ENCODE measurements around the gene SMIM45.

Gene SMIM45

DNA sequence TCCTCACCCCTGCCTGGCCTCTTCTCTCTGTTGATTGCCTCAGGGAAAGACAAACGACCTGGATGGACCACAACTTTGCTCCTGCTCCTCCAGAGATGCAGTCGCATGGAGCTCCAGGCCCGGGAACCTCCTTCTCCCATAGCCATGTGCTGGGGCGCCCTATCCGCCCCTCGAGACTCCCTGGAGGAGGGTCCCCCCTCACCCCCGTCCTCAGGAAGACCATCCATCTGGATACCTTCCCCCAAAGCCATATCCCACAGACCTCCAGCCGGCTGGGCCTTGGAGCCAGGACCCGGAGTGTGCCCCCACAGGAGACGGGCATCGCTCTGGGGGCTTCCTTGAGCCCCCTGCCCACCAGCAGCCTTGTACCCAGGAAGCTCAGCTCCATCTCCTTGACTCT is 19.5 kb downstream of the SMIM45 start:
- DNase-seq = no peak

- DNase-seq = no peak
Measured at GRCh38 chr22:41974691-41975290, 22.8 kb downstream of the SMIM45 start.

- DNase-seq = no peak
Measured at GRCh38 chr22:41975299-41976069, 23.5 kb downstream of the SMIM45 start.

GRCh38 chr22:41976070-41976901 is 24.3 kb downstream of the SMIM45 start:
- DNase-seq = peak; percentile 57 to 63

DNA sequence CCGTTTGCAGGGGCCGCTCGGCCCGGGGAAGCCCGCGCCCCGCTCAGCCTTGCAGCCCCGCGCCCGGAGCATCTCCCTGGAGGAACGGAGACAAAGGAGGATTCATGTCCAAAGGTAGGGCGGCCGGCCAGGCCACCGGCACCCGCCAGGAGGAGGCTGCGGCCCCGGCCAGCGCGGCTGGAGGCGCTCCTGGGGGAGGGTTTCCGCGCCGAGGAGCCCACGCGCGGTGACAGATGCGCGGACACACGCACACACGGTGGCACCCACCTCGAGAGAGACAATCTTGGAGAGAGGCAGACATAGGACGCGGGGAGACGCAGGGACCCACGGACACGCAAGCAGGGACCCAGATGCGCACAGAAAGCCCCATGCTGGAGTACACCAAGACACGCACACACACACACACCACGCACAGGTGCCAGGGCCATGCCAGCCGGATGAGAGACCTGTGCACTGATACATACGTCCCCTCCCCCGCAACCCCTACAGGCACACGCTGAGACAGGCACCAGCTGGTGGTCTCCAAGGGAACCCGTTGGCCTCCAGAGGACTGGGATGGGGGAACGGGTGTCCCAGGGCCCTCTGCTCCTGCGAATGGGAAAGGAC is 25.1 kb downstream of the SMIM45 start:
- peak in 1 of 2 donors; percentile 12 for DNase-seq

DNA sequence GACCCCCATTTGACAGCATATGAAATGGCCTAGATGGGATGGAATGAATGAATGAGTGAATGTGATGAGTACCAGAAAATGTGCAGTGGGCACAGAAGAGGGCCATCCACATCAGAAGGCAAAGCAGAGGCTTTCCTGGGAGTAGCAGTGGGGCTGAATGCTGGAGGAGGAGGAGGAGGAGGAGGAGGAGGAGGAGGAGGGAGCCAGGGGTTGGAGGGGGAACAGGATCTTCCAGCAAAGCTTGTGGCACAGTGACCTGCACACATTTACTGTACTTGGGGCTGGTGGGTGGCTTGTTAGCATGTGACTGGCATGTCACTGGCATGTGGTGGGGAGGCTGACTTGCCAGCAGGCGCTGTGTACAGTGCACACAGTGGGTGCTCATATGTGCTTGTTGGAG is 26.8 kb downstream of the SMIM45 start:
- DNase-seq = no peak

DNA sequence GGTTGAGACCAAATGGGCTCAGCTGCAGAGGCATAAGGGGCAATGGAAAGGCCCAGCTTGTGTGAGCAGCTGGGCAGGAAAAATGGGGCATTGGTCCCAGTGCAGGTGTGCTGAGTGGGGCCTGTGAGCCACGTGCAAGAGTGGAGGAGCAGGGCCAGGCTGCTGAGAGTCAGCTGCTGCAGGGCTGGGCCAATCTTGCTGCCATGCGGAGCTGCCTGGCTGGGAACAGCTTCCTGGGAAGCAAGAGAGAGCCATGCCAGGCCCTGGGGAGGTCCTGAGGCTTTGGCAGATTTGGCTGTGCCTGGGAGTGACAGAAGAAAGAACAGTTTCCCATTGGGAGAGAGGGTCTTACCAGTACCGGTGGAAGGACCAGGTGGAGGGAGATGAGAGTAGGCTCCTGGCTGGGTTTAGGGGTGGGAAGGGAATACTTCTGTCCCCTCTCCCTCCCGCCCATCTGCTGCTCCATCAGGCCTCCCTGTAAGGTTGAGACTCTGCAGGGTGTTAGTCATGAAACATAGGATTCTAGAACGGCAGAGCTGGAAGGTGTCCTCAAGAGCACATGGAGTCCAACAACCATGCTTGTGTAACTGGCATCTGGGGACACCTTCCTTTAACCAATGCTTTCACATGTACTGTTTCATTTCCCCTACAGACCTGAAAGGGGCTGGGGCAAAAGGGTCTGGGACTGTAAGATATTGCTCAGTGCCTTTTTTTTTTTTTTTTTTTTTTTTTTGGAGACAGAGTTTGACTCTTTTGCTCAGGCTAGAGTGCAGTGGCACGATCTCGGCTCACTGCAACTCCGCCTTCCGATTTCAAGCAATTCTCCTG is 27.7 kb downstream of the SMIM45 start:
- DNase-seq = no peak

- no peak for DNase-seq
Measured at GRCh38 chr22:41982865-41983264, 30.9 kb downstream of the SMIM45 start.

- no peak for DNase-seq
Measured at GRCh38 chr22:41983513-41984405, 31.8 kb downstream of the SMIM45 start.

DNA sequence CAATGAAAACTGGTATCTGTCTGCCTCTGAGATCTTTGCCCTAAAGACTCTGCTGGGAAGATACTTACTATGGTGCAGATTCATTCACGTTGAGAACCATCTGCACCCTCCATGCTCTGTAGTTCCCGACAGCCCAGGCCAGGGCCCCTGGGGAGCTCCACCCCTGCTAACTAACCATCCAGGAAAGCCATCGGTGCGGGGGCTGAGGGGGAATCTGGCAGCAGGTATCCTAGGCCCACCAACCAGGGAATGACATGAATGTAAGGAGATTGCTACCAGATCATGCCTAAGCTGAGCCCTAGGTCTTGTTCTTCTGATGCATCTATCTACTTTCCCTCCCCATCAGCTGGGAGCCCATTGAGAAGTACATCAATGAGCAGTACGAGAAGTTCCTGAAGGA is 35.3 kb downstream of the SMIM45 start:
- no peak for DNase-seq

DNA sequence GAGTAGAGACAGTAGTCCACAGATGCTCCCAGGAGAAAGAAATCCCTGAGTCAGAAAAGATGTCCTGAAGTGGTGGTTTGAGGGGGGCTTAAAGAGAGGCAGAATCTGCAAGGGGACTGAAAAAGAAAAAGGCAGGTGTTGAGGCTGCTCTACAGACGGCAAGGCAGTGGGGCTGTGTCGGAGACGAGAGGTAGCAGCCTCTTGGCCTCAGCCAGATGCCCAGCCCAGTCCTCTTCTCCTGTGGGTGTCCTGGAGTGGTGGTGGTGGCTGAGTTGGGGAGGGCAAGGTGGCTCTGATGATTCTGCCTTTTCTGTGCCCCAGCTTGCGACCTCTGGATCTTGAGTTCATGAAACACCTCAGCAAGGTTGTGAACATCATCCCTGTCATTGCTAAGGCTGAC is 37.3 kb downstream of the SMIM45 start:
- no peak for DNase-seq

DNA sequence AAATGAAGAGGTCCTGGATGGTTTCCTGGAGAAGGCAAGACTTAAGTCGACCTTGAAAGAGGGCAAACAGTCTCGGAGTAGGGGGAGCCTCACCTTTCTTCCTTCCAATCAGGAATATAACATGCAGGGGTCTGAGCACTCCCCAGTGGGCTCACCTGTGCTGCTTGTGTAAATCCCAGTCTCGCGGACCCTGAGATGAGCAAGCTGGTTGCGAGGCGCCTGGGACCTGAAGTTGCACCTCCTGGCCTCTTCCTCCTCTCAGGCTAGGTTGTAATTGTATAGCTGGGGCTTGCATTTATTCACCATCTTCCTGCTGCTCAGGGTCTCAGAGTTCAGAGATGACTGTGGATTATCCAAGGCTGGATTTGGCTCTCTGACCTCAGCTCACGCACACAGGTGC is 39.2 kb downstream of the SMIM45 start:
- DNase-seq = no peak

DNA sequence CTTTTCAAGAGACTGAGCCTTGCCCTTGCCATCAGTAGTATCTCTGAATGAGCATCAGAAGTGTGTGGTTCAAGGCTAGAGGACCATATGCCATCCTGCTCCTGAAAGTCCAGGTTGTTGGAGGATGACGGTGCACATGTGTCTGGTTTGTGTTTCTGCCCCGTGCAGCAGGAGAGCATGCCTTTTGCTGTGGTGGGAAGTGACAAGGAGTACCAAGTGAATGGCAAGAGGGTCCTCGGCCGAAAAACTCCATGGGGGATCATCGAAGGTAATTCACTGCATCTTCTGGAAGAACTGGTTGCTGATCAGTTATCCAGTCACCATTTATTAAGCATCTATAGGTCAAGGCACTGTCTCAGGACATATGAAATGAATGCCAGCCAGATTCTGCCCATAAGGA is 40.5 kb downstream of the SMIM45 start:
- no peak for DNase-seq

GRCh38 chr22:41995211-41995610 is 43.3 kb downstream of the SMIM45 start:
- no peak for DNase-seq

DNA sequence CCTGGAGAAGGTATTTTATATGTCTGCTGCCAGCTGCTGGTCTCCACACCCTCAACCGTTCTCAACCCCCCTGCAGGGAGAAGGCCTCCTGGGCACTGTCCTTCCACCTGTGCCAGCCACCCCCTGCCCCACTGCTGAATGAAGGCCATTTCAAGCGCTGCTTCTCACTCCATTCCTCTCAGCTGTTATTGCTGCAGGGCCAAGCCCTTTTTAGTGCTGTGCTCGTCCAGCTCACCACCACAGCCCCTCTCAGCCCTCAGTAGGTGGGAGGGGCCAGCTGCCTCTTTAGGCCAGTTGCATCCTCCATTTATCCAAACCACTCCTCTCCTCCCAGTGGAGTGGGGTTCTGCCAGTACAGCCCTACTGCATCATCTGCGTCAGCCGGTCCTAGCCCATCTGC is 44.9 kb downstream of the SMIM45 start:
- DNase-seq = no peak

DNA sequence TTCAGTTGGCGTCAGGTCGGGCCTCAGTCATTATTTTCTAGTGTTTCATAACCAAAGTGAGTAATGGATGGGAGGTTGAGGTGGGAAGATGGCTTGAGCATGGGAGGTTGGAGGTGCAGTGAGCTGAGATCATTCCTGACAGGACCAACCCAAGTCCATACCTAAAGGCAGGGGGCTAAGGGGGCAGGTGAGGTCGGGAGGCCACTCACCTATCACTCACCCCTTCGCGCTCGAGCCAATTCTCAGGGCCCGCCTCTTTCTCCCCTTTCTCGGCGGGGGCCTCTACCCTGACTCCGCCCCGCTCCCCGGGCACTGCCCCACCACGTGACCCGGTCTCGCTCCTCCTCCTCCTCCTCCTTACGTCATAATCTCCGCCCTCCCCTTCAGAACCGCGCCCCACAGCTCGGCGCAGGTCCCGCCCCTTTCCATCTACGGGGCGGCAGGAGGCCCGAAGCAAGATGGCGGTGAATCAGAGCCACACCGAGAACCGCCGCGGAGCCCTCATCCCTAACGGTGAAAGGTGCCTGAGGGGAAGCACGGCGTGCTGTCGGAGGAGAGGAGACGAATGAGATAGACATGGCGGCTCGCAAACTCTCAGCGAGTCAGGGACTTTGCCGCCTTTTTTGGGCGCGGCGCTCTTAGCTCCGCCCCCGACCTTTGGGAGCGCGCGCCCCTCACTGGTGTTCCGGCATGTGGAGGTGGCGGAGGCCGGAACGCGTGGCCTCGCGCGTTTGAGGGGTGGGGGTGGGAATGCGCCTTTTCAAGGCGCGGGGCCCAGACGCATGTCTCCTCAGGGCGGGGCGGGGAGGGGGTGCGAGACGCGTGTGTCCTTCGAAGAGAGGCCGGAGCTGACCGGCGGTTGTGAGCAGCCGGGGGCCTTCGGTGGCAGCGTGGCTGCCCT is 46.7 kb downstream of the SMIM45 start, which contains the start of gene WBP2NL:
Gene WBP2NL, plus strand, starts transcription at position 428 of the 901 bp plus-strand sequence. Its CDS starts 31 bp downstream, at position 459.
- peak; percentile 85 for DNase-seq

DNA sequence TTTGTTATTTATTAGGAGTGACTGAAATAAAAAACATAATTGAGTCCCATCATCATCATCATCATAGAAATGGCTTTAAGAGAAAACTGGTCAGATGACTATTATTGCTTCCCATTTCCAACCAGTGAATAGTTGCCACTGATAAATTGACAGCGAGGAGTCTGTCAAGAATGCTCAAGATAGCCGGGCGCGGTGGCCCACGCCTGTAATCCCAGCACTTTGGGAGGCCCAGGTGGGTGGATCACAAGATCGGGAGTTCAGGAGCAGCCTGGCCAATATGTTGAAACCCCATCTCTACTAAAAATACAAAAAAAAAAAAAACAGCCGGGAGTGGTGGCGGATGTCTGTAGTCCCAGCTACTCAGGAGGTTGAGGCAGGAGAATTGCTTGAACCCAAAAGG is 48.5 kb downstream of the SMIM45 start:
- DNase-seq = no peak

DNA sequence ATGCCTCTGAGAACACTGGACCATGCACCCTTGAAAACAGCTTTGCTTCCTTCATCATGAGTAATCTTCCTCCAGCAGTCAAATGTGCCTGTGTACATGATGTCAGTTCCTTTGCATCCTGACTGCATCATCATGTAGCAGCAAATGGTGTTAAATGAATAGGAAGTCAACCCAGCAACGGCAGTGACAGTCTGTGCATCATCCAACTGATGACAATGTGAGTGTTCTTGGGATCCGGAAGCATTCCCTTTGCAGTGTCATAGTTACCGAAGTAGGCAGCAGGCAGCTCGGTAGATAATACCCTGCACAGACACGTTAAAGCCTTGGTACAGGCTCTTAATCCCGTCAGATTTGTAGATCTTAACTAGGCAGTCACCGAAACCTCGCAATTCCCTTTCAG is 49.2 kb downstream of the SMIM45 start:
- no peak for DNase-seq

GRCh38 chr22:42001706-42002105 is 49.8 kb downstream of the SMIM45 start:
- DNase-seq = no peak

DNA sequence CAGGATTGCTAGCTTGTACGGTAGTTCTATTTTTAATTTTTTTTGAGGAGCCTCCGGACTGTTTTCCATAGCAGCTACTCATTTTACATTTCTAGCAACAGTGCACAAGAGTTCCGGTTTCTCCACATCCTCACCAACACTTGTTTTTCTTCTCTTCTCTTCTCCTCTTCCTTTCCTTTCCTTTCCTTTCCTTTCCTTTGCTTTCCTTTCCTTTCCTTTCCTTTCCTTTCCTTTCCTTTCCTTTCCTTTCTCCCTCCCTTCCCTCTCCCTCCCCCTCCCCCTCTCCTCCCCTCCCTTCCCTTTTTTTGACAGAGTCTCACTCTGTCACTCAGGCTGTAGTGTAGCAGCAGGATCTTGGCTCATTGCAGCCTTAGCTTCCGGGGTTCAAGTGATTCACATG is 56.0 kb downstream of the SMIM45 start:
- no peak for DNase-seq

Measured in stimulated activated CD4-positive, alpha-beta T cell treated with anti-CD3 and anti-CD28 coated beads, Interleukin-2, amount 100 ng/mL, for 24 hours (primary cell).